K562 (cell line): ENCODE data around the gene MEX3D. TPM values are rescaled to one million over a fixed set of nuclear protein-coding genes. Genes with fewer than 3 reads are reported as not detected.

Source experiments
- ADNP ChIP-seq: fragments of 200-800 bp; sonication (Bioruptor generic); IDR thresholded peaks from 2 replicates; pipeline ENCODE4 v1.6.1; 2016; ENCODE audit warnings: missing genetic modification characterization, missing compliant biosample characterization
- ATF1 ChIP-seq, 2 experiments: fragments of 450-650 bp in 1 of 2; IDR thresholded peaks; 2 replicates each; pipeline ENCODE4 v1.6.1; 2016; ENCODE audit warnings: missing compliant biosample characterization in 1 of 2, missing genetic modification characterization in 1 of 2
- CC2D1A ChIP-seq: fragments of 450-650 bp; IDR thresholded peaks from 2 replicates; pipeline ENCODE4 v1.6.1; 2017; ENCODE audit warnings: mild to moderate bottlenecking
- DPF2 ChIP-seq: fragments of 450-650 bp; IDR thresholded peaks from 2 replicates; pipeline ENCODE4 v1.6.1; 2016
- HNRNPL ChIP-seq: fragments of 200-400 bp; formaldehyde crosslinking; IDR thresholded peaks from 2 replicates; pipeline ENCODE4 v1.6.1; 2017; ENCODE audit warnings: low read depth, mild to moderate bottlenecking, low read length
- HNRNPLL ChIP-seq: fragments of 200-400 bp; formaldehyde crosslinking; IDR thresholded peaks from 2 replicates; pipeline ENCODE4 v1.6.1; 2017; ENCODE audit warnings: low read length, low read depth, mild to moderate bottlenecking; ENCODE audit not compliant: poor library complexity, severe bottlenecking
- KDM2B ChIP-seq: fragments of 250-450 bp; sonication (Bioruptor Pico); IDR thresholded peaks from 2 replicates; pipeline ENCODE4 v1.8.0; 2021; ENCODE audit warnings: mild to moderate bottlenecking, moderate library complexity
- MAFF ChIP-seq: IDR thresholded peaks from 2 replicates; pipeline ENCODE4 v1.6.1; 2012; ENCODE audit warnings: low read length, improper control_type of control experiment
- NUFIP1 ChIP-seq: fragments of 450-650 bp; IDR thresholded peaks from 2 replicates; pipeline ENCODE4 v1.6.1; 2018; ENCODE audit not compliant: partially characterized antibody
- SETDB1 ChIP-seq: IDR thresholded peaks from one replicate; pipeline ENCODE4 v1.6.1; 2012; ENCODE audit warnings: low read length, control low read depth, inconsistent platforms
- SP1 ChIP-seq: sonication (generic); formaldehyde crosslinking; IDR thresholded peaks from 2 replicates; pipeline ENCODE4 v1.8.1; 2022; ENCODE audit warnings: mild to moderate bottlenecking, missing genetic modification reagents
- ZBTB7A ChIP-seq: IDR thresholded peaks from 2 replicates; pipeline ENCODE4 v1.6.1; 2011; ENCODE audit warnings: low read depth, mild to moderate bottlenecking, low read length, moderate library complexity, borderline replicate concordance; ENCODE audit not compliant: control insufficient read depth
- ZFP1 ChIP-seq: fragments of 450-650 bp; formaldehyde crosslinking; IDR thresholded peaks from 2 replicates; pipeline ENCODE4 v1.4.0; 2020; ENCODE audit warnings: mild to moderate bottlenecking, mixed read lengths
- ZHX1 ChIP-seq: fragments of 150-350 bp; conservative IDR thresholded peaks from 2 replicates; pipeline ENCODE4 v1.6.1; 2014; ENCODE audit warnings: low read length
- ZNF398 ChIP-seq: fragments of 250-450 bp; sonication (Bioruptor Pico); IDR thresholded peaks from 2 replicates; pipeline ENCODE4 v1.8.0; 2021; ENCODE audit warnings: moderate library complexity, mild to moderate bottlenecking, inconsistent platforms
- ZNF766 ChIP-seq: fragments of 200-800 bp; sonication (Bioruptor generic); conservative IDR thresholded peaks from 2 replicates; pipeline ENCODE4 v1.6.1; 2016; ENCODE audit warnings: missing genetic modification characterization, missing compliant biosample characterization
- polyA plus RNA-seq, 8 experiments: library from polyadenylated mRNA; depleted of rRNA in 4 of 8; stranded (reverse) in 5 of 8; unstranded in 3 of 8; fragments of >200 nt; fragmentation: Nextera tagmentation in 2 of 8; fragmentation: Illumina TruSeq in 1 of 8; extraction: Ambion mirVana in 2 of 8; extraction: Trizol in 1 of 8; gene quantifications; 2 replicates each; pipeline versions ENCODE4 v1.2.1 to v1.2.3, GENCODE V29; 2011 to 2014; ENCODE audit warnings: inconsistent platforms in 1 of 8, missing spikeins in 1 of 8
- total RNA-seq, 7 experiments: library from RNA; depleted of rRNA in 6 of 7; stranded (reverse); fragments of >200 nt in 6 of 7; fragmentation: Illumina TruSeq in 2 of 7; extraction: Trizol in 2 of 7; gene quantifications; 2 replicates each; pipeline versions ENCODE4 v1.2.1 to v1.2.3, GENCODE V29; 2011 to 2021; ENCODE audit warnings: low replicate concordance in 1 of 7
- TF ChIP-seq, protein P1 (sequence below): fragments of 450-650 bp; formaldehyde crosslinking; IDR thresholded peaks from 2 replicates; pipeline ENCODE4 v1.4.0; 2022; ENCODE audit warnings: missing genetic modification characterization
- TF ChIP-seq, protein P2 (sequence below): sonication (generic); formaldehyde crosslinking; IDR thresholded peaks from 2 replicates; pipeline ENCODE4 v1.8.0; 2022; ENCODE audit warnings: mild to moderate bottlenecking, missing genetic modification reagents
- TF ChIP-seq, protein P3 (sequence below): fragments of 250-450 bp; sonication (Bioruptor Pico); IDR thresholded peaks from 2 replicates; pipeline ENCODE4 v1.5.0; 2021; ENCODE audit warnings: mild to moderate bottlenecking, borderline replicate concordance

The MEX3D gene
- total and polyA plus RNA-seq, 9 of the 15 experiments (the other 6 are each of a cell fraction or from before 2014, with no cell fraction given), result 1.7 to 39.3 (median 5.7) TPM

DNA sequence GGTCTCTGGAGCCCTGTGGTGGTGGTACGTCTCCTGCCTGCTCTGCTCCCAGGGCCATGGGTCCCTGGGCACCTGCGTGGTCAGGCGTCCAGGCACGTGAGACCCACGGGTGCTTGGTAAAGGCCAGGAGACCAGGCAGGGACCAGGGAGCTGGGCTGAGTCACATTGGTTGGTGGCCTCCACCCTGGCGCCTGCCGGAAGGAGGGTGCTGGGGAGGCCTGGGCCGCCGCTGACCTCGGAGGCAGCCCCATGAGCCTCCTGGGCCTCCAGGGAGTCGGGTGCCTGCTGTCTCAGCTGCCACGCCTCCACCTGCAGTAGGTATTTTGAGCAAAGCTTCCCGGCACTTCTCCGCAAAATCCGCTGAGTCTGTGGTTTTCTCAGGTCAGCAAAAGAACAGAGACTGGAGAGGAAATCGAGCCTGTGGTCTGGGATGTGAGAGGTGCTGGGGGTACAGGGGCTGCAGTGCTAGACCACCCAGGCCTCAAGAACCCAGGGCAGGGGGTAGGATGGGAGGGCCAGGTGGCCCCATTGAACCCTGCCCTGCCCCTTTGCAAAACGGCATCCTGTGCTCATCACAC, 47.8 kb downstream of the MEX3D start (continued):
- TF ChIP-seq ZFP1 (no peak), NUFIP1 (no peak), ZHX1 (no peak), ZNF766 (CRISPR knock-in tag) (no peak), MAFF (peak; percentile 36), HNRNPLL (peak; percentile 40), SP1 (CRISPR knock-in tag) (no peak), ATF1 (CRISPR knock-in tag; IDR thresholded peaks at IDR 0.05) (no peak), ATF1 (tag; IDR thresholded peaks at IDR 0.05) (no peak), KDM2B (CRISPR knock-in tag) (no peak), ADNP (tag) (no peak), HNRNPL (no peak), DPF2 (no peak), SETDB1 (no peak), ZNF398 (no peak), ZBTB7A (no peak), CC2D1A (no peak)
- TF ChIP-seq, protein P1, sequence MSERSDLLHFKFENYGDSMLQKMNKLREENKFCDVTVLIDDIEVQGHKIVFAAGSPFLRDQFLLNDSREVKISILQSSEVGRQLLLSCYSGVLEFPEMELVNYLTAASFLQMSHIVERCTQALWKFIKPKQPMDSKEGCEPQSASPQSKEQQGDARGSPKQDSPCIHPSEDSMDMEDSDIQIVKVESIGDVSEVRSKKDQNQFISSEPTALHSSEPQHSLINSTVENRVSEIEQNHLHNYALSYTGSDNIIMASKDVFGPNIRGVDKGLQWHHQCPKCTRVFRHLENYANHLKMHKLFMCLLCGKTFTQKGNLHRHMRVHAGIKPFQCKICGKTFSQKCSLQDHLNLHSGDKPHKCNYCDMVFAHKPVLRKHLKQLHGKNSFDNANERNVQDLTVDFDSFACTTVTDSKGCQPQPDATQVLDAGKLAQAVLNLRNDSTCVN (CRISPR knock-in tag), result no peak
- TF ChIP-seq, protein P2, sequence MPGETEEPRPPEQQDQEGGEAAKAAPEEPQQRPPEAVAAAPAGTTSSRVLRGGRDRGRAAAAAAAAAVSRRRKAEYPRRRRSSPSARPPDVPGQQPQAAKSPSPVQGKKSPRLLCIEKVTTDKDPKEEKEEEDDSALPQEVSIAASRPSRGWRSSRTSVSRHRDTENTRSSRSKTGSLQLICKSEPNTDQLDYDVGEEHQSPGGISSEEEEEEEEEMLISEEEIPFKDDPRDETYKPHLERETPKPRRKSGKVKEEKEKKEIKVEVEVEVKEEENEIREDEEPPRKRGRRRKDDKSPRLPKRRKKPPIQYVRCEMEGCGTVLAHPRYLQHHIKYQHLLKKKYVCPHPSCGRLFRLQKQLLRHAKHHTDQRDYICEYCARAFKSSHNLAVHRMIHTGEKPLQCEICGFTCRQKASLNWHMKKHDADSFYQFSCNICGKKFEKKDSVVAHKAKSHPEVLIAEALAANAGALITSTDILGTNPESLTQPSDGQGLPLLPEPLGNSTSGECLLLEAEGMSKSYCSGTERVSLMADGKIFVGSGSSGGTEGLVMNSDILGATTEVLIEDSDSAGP (CRISPR knock-in tag), result no peak
- TF ChIP-seq, protein P3, sequence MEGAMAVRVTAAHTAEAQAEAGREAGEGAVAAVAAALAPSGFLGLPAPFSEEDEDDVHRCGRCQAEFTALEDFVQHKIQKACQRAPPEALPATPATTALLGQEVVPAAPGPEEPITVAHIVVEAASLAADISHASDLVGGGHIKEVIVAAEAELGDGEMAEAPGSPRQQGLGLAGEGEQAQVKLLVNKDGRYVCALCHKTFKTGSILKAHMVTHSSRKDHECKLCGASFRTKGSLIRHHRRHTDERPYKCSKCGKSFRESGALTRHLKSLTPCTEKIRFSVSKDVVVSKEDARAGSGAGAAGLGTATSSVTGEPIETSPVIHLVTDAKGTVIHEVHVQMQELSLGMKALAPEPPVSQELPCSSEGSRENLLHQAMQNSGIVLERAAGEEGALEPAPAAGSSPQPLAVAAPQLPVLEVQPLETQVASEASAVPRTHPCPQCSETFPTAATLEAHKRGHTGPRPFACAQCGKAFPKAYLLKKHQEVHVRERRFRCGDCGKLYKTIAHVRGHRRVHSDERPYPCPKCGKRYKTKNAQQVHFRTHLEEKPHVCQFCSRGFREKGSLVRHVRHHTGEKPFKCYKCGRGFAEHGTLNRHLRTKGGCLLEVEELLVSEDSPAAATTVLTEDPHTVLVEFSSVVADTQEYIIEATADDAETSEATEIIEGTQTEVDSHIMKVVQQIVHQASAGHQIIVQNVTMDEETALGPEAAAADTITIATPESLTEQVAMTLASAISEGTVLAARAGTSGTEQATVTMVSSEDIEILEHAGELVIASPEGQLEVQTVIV, result no peak
